22Rv1 (cell line): ENCODE data around the gene WASF3.

Source experiments
- H3K27ac ChIP-seq: fragments of 450-650 bp; 2 replicates; pipeline ENCODE4 v1.5.1; 2017
- CTCF ChIP-seq: fragments of 450-650 bp; IDR thresholded peaks from 2 replicates; pipeline ENCODE4 v1.5.1; 2017; ENCODE audit warnings: mild to moderate bottlenecking
- ZFX ChIP-seq: fragments of 450-650 bp; IDR thresholded peaks from 2 replicates; pipeline ENCODE4 v1.6.1; 2017; ENCODE audit warnings: antibody characterized with exemption, borderline replicate concordance

WASF3 gene

GRCh38 chr13:26605845-26606244 lies 48.4 kb downstream of the WASF3 start:
- TF ChIP-seq CTCF (no peak), ZFX (no peak)
- no peak overlapping the region for H3K27ac ChIP-seq

GRCh38 chr13:26606631-26607030 lies 49.1 kb downstream of the WASF3 start:
- TF ChIP-seq CTCF: no peak
- TF ChIP-seq ZFX: no peak
- H3K27ac ChIP-seq: no peak overlapping the region

- H3K27ac ChIP-seq: no peak overlapping the region
- TF ChIP-seq CTCF: no peak
- no peak for TF ChIP-seq ZFX
Observed at GRCh38 chr13:26614721-26615120, 57.2 kb downstream of the WASF3 start.

GRCh38 chr13:26616126-26616525 lies 58.6 kb downstream of the WASF3 start:
- TF ChIP-seq CTCF (no peak), ZFX (no peak)
- H3K27ac ChIP-seq: no peak overlapping the region

GRCh38 chr13:26618726-26619125 lies 61.2 kb downstream of the WASF3 start:
- no peak overlapping the region for H3K27ac ChIP-seq
- TF ChIP-seq CTCF (no peak), ZFX (no peak)

- H3K27ac ChIP-seq: no peak overlapping the region
- no peak for TF ChIP-seq ZFX
- TF ChIP-seq CTCF: no peak
Observed at GRCh38 chr13:26619358-26619757, 61.9 kb downstream of the WASF3 start.

GRCh38 chr13:26621731-26622401 lies 64.4 kb downstream of the WASF3 start:
- TF ChIP-seq CTCF (no peak), ZFX (no peak)
- no peak overlapping the region for H3K27ac ChIP-seq
